SH-SY5Y (cell line): ENCODE results near the gene SOX9.

Source experiments
- GATA2 ChIP-seq: IDR thresholded peaks from 2 replicates; pipeline ENCODE4 v1.6.1; 2011; ENCODE audit warnings: mild to moderate bottlenecking, low read depth, low read length
- GATA3 ChIP-seq: IDR thresholded peaks from 2 replicates; pipeline ENCODE4 v1.6.1; 2011; ENCODE audit warnings: low read depth, mild to moderate bottlenecking, low read length, moderate library complexity

- TF ChIP-seq GATA2 (no peak), GATA3 (no peak)
Observed at GRCh38 chr17:72092710-72093322, 28.0 kb upstream of the SOX9 start.
